ENCODE results near the gene HERPUD1.

DNA sequence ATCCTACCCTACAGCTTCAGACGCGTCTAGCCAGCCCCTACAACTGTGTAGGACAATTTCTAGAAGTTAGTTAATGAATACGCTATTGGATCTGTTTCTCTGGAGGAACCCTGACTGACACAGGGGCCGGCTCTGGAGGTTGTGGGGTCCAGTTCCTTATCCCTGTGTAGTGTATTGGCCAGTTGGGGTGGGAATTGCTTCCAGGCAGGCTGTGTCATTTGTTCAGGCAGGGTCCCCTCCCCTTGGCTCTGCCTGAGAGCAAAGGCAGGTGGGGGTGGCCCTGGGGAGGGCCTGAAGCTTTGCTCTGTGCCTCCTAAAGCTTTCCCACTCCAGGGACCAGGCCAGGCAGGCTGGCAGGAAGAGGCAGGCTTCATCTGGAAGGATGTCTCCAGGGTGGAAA lies 18.1 kb downstream of the HERPUD1 start:
- TF ChIP-seq, protein P1, sequence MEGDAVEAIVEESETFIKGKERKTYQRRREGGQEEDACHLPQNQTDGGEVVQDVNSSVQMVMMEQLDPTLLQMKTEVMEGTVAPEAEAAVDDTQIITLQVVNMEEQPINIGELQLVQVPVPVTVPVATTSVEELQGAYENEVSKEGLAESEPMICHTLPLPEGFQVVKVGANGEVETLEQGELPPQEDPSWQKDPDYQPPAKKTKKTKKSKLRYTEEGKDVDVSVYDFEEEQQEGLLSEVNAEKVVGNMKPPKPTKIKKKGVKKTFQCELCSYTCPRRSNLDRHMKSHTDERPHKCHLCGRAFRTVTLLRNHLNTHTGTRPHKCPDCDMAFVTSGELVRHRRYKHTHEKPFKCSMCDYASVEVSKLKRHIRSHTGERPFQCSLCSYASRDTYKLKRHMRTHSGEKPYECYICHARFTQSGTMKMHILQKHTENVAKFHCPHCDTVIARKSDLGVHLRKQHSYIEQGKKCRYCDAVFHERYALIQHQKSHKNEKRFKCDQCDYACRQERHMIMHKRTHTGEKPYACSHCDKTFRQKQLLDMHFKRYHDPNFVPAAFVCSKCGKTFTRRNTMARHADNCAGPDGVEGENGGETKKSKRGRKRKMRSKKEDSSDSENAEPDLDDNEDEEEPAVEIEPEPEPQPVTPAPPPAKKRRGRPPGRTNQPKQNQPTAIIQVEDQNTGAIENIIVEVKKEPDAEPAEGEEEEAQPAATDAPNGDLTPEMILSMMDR (IDR thresholded peaks at IDR 0.05; ENCODE audit: low read depth, low read length, missing input control) = no peak
- TF ChIP-seq FOXA1 (IDR thresholded peaks at IDR 0.05) = no peak
